Measurements from ENCODE around the gene KMO.
A peak's percentile ranks its signal among the peaks of the same experiment; 100 is the strongest.

KMO gene

GRCh38 chr1:241542199-241542907, 10.2 kb downstream of the KMO start:
- DNase-seq = no peak

GRCh38 chr1:241548008-241548407, 15.8 kb downstream of the KMO start:
- DNase-seq = no peak

- DNase-seq = no peak
Observed at GRCh38 chr1:241550318-241550717, 18.1 kb downstream of the KMO start.

GRCh38 chr1:241551759-241552638, 19.8 kb downstream of the KMO start:
- peak; percentile 35 for DNase-seq

DNA sequence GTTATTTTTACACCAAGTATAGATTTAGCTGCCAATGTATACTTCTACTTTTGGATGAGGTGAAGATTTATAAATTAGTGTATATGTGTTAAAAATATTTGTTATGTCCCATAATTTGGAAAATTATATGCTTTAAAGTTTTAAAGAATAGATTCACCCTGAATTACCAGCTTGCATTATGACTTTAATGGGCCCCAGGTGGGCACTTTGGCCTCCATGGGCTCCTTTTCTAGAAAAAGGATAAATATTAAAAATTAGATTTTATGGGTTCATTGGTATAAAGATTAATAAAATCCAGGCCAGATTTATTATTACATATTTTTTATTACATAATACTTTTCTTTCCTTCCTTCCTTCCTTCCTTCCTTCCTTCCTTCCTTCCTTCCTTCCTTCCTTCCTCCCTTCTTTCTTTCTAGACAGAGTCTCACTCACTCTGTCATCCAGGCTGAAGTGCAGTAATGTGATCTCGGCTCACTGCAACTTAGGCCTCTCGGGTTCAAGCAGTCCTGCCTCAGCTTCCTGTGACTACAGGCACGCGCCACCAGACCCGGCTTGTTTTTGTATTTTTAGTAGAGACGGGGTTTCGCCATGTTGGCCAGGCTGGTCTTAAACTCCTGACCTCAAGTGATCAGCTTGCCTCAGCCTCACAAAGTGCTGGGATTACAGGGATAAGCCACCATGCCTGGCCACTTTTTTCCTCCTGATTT, 21.9 kb downstream of the KMO start:
- no peak for DNase-seq

GRCh38 chr1:241555526-241555925, 23.3 kb downstream of the KMO start:
- no peak for DNase-seq

GRCh38 chr1:241557031-241557430, 24.9 kb downstream of the KMO start:
- no peak for DNase-seq

- no peak for DNase-seq
Observed at GRCh38 chr1:241557551-241558193, 25.5 kb downstream of the KMO start.

- DNase-seq = no peak
Observed at GRCh38 chr1:241560146-241560848, 28.1 kb downstream of the KMO start.

DNA sequence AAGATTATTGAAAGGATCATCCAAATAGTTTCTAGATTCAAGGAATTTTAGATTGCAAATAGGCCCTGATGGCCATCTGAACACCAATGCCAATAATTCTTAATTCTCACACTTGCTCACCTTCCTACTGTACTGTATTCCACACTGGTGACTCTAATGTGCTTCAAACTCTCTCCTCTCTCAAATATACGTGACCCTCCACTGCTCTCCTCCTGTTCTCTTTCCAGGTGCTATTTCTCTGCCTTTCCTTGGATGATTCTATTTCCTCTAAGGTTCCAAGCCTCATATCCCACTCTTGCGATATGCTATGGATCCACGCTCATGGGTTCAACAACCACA, 28.6 kb downstream of the KMO start:
- DNase-seq = no peak

GRCh38 chr1:241569848-241570247, 37.7 kb downstream of the KMO start:
- DNase-seq = no peak

DNA sequence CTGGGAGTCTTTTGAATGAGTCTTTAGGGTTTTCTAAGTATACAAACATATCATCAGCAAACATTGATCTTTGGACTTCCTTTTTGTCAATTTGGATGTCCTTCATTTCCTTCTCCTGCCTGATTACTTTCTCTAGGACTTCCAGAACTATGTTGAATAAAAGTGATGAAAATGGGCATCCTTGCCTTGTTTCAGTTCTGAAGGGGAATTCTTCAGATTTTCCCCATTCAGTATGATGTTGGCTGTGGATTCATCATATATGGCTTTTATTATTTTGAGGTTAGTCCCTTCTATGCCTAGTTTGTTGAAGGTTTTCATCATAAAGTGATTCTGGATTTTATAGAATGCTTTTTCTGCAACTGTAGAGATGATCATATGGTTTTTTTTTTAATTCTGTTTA, 42.0 kb downstream of the KMO start:
- no peak for DNase-seq

DNA sequence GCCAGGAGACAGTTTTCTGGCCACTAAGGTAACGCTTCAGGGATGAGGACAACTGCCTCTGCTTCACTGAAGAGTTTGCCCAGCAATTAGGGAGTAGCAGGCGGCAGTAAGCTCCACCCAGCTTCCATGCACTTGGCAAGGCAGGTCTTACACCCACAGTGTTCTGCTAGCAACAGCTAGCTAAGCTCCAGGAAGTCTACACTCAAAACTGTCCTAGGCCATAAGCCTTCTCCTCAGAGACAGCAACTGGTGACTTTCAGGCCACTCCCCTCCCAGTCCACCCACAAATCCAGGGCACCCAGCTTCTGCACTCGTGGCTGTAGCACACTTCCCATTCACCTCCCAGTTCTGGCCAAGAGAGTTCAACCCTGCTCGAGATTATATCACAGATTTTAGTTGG, 47.3 kb downstream of the KMO start:
- DNase-seq = no peak

- no peak for DNase-seq
Observed at GRCh38 chr1:241582921-241583321, 50.7 kb downstream of the KMO start.

GRCh38 chr1:241586905-241587512, 54.8 kb downstream of the KMO start:
- DNase-seq = no peak

DNA sequence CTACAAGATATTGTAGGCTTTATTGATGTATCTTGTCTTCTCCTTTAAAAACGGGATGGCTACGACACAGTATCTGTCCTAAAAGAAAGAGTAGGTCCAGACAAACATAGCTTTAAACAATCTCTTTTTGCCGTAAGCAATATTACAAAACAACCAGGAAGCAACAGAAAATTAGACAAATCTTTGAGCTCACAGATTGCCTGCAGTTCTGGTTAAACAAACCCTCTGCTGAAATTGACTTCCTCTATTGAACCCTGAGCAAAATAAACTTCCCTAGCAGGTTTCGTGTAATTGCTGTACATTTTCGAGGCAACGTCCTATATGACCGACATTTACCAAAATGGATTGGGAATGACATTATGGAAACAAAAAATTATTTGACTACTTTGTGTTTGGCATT, 57.3 kb downstream of the KMO start:
- no peak for DNase-seq

DNA sequence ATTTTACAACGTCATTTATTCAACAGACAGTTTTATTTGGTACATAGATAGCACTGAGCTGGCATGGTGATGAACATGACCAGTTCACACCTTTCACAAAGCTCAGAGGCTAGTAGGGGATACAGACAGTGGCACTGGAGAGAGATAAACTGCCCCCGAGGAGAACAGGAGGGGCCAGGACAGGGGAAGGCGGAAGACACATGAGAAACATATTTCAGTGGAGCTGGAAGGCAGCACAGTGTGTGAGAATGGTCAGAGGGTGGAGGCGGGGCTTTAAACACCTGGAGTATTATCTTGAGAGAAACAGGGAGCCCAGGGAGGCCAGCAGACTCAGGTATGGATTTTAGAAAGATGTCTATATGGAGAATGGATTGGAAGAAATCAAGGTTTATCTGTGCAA, 58.5 kb downstream of the KMO start:
- no peak for DNase-seq

GRCh38 chr1:241591317-241591716, 59.1 kb downstream of the KMO start:
- DNase-seq = no peak

DNA sequence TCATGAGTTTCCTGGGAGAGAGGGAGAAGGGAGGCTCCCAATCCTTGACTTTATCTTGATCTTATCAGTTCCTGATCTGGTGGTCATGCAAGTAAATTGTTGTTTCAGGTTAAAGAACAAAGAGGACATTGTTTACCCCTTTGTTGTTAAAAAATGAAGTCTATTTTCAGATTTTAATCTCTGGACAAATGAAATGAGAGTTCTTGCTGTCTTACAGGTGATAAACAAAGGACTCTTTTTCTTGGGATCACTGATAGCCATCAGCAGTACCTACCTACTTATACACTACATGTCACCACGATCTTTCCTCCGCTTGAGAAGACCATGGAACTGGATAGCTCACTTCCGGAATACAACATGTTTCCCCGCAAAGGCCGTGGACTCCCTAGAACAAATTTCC, 59.6 kb downstream of the KMO start:
- DNase-seq = no peak

GRCh38 chr1:241592273-241592958, 60.2 kb downstream of the KMO start:
- no peak for DNase-seq

DNA sequence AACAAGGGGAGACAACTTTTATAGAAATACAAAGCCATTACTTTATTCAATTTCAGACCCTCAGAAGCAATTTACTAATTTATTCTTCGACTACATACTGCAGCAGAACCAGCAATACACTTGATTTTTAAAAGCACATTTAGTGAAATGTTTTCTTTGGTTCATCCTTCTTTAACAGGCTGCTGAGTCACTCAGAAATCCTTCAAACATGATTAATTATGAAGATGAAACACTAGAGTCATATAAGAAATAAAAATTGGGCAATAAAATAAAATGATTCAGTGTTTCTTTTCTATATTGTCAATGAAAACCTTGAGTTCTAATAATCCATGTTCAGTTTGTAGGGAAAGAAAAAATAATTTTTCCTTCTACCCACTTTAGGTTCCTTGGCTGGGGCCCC, 61.0 kb downstream of the KMO start:
- no peak for DNase-seq

DNA sequence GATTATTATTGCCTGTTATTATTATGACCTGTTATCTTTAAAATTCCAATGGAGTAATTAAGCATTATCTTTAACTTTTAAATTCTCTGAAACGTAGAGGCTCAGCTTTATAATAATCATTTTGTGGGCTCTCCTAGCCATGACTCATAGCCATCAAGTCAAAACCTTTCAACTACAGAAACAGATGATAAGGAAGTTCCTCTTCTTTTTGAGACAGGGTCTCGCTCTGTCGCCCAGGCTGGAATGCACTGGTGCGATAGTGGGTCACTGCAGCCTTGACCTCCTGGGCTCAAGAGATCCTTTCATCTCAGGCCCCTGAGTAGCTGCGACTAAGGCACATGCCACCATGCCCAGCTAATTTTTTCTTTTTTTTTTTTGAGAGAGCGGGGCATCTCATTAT, 64.5 kb downstream of the KMO start:
- DNase-seq = no peak
